IPS-NIHi11 (cell line): ENCODE data around the gene KRTAP5-7.
"Not testable (repeated sequence)": the region's sequence is repeated elsewhere in the genome, so short reads cannot be mapped to it uniquely, and the experiment has no call there.

ENCODE experiments used
- DNase-seq: peaks from one replicate; pipeline ENCODE4 v3.0.0; 2012; ENCODE audit warnings: mixed read lengths, low spot score

KRTAP5-7 gene

DNA sequence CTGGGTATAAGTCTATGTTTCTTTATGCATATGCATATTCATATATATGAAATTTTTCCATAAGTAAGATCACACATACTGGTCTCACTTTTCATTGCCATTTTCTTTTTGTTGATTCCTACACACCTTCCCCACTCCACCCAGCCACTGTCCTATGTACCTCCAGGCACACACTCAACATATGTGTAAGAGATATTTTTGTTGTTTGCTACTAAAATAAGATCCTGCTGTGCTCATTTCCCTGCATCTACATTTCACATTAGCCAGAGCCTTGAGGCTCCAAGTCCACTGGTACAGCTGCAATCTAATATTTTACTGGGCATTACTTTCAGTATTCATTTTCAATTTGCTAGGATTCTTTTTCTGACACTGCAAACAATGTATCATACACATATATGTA lies 30.2 kb downstream of the KRTAP5-7 start:
- no peak for DNase-seq

- no peak for DNase-seq
Measured at GRCh38 chr11:71558996-71559395, 31.9 kb downstream of the KRTAP5-7 start.

DNA sequence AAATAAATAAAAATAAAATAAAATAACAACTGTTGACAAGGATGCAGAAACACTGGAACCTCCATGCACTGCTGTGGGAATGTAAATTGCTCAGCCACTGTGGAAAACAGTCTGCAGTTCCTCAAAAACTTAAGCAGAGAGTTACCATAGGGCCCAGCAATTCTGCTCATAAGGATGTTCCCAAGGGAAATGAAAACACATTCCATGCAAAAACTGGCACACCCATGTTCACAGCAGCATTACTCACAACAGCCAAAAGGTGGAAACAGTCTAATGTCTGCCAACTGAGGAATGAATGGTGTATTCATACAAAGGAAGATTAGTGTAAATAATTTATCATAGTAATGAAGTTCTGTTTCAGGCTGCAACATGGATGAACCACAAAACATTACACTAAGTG lies 35.1 kb downstream of the KRTAP5-7 start:
- DNase-seq = no peak

DNA sequence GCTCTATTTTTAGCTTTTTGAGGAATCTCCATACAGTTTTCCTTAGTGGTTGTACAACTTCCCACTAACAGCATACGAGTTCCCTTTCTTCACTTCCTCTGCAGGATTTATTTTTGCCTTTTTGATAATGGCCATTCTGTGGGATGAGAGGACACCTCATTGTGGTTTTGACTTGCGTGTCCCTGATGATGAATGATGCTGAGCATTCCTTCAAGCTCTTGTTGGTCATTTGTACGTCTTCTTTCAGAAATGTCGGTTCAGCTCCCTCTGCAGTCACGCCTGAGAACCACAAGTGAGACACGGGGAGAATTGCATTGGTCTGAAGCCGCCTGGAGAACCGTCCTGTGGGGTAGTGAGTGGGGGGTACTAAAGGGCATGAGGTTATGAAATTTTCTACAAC lies 36.3 kb downstream of the KRTAP5-7 start:
- peak; percentile 71 for DNase-seq

DNA sequence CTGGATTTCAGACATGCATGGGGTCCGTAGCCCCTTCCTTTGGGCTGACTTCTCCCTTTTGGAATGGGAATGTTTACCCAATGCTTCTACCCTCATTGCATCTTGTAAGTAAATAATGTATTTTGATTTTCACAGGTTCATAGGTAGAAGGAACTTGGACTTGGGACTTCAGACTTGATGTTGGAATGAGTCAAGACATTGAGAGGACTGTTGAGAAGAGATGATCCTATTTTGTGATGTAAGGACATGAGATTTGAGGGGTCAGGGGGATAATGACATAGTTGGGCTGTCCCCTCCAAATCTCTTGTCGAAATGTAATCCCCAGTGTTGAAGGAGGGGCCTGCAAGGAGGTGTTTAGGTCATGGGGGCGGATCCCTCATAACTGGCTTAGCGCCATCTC lies 37.4 kb downstream of the KRTAP5-7 start:
- no peak for DNase-seq

GRCh38 chr11:71565263-71565662 lies 38.2 kb downstream of the KRTAP5-7 start, which contains the start of gene KRTAP5-10:
TSS of gene KRTAP5-10 (plus strand) at chr11:71565563. CDS start at chr11:71565588, 25 bp downstream.
- no peak for DNase-seq

- DNase-seq = no peak
Measured at GRCh38 chr11:71566081-71566620, 39.1 kb downstream of the KRTAP5-7 start.

DNA sequence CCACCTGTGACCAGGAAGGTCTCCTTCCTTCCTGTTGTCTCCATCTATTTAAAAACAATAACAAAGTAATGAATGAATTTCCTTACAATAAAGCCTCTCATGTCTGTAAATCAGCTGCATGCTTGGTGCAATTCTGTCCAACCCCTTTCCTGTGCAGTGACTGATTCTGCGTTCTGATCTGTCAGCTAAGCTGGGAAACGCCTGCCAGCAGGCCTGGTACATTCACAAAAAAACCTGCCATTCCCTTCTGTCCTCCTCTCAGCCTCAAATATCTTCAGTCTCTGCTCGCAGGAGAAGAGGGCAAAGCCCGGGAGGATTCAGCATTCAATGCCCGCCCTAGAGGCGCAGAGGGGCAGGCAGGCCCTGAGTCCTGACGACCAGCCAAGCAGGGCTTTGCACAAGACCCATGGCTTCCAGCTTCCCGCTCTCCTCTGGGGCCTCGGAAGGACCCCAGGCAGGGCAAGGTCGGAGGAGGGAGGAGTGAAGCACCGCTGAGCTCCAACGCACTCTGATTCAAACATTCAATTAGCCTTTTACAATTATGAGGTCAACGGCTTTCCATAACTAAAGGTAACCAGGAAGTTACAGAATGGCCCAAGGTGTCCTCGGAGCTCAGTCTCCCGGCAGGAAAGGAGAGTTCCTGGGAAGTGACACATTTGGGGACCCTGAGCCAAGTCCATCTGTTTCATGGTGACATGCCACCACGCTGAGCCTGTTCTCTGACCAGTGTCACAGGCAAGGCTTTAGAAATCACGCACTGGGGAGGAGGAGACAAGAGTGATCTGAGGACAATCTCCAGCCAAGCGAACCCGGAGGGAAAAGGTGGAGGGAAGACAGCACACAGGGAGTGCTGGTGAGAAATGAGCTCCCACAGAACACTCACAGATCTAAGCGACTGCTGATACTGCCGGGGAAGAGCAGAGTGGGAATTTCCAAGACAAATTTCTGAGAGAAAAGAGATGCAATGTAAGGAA lies 39.8 kb downstream of the KRTAP5-7 start:
- not testable (repeated sequence) for DNase-seq

- not testable (repeated sequence) for DNase-seq
Measured at GRCh38 chr11:71567633-71568032, 40.6 kb downstream of the KRTAP5-7 start.

- DNase-seq = no peak
Measured at GRCh38 chr11:71568704-71569349, 41.8 kb downstream of the KRTAP5-7 start.

GRCh38 chr11:71571101-71571850 lies 44.2 kb downstream of the KRTAP5-7 start:
- not testable (repeated sequence) for DNase-seq

DNA sequence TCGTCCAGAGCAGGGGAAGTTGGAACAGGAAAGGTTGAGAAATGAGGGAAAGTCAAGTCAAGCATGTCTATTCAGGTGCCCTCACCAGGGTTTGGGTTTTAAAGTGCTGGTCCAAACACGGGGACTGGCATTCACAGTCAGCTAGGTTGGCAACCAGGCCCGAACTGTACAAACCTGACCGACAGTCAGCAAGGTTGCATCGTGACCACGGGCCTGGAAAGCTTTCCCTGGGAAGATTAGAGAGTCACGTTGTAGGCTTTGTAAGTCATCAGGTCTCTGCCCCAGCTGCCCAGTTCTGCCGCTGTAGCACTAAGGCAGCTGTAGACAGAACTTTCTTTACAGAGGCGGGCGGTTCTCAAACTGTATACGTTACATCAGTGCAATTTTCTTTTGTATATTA lies 45.7 kb downstream of the KRTAP5-7 start:
- DNase-seq = no peak

- no peak for DNase-seq
Measured at GRCh38 chr11:71574418-71574817, 47.4 kb downstream of the KRTAP5-7 start.

- DNase-seq = no peak
Measured at GRCh38 chr11:71575723-71576424, 48.8 kb downstream of the KRTAP5-7 start.

DNA sequence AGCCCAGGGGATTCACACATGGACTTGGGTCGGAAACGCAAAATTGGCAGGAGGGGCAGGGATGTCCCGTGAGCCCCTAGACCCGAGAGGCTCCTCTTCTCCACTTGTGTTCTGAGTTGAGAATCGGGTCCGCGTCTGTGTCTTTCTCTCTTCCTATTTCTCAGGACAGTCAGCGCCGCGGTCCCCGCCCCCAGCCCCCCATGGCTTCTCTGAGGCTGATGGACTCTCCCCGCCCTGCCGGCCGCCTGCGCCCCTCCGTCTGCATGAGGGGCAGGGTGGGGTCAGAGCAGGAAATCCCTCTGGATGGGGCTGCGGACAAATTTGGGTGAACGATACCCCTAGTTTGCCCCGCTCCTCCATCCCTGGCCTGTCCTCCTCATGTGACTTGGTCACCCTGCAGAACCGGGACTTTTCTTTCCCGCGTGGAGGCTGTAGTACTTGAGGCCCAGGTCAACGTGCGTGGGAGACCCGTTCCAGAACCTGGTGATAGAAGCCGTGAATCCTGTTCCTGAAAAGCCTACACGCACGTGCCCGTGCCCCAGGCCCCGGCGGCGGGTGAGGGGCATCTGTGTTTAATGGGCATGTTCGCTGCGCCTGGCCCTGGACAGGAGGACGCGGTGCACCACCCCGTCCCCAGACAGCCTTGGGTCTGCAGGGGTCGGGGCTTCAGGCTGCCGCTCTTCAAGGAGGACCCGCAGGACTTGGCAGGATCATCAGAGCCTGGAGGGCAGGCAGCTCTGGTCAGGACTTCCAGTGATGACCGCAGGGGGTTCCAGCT lies 49.8 kb downstream of the KRTAP5-7 start:
- DNase-seq = not testable (repeated sequence)

- DNase-seq = no peak
Measured at GRCh38 chr11:71577469-71578004, 50.5 kb downstream of the KRTAP5-7 start.
